H1 (cell line): ENCODE measurements around the gene FJX1. TPM values are rescaled to one million over a fixed set of nuclear protein-coding genes. Genes with fewer than 3 reads are reported as not detected.

Experiments
- CTCF ChIA-PET: fragments of 300-600 bp; sonication (Branson Sonifier 250); formaldehyde crosslinking; loops from one replicate; lab custom pipeline; 2021; ENCODE audit not compliant: partially characterized antibody; lab: Charles Lee
- POLR2A ChIA-PET: fragments of 300-600 bp; sonication (Branson Sonifier 250); formaldehyde crosslinking; loops from one replicate; lab custom pipeline; 2021; ENCODE audit warnings: inconsistent platforms; ENCODE audit not compliant: partially characterized antibody; lab: Charles Lee
- DNase-seq, 2 experiments: peaks; one replicate each; pipeline versions ENCODE4 v3.0.0 to v3.0.0-alpha.2; 2010 to 2022; ENCODE audit warnings: low spot score in 2 of 2, low read depth in 1 of 2, mixed read lengths in 1 of 2
- FAIRE-seq: peaks from 2 replicates; lab custom pipeline; 2011; peaks lifted over from hg19 to GRCh38; lab: Jason Lieb, UNC
- H2AFZ ChIP-seq: 2 replicates; pipeline ENCODE4 v1.8.1; 2012; ENCODE audit warnings: low read length, inconsistent platforms
- H2AK5ac ChIP-seq: 2 replicates; pipeline ENCODE4 v1.6.1; 2013; ENCODE audit warnings: low read depth, low read length
- H2BK120ac ChIP-seq: replicated peaks from 2 replicates; pipeline ENCODE3; 2013; ENCODE audit warnings: low read depth, low read length, inconsistent platforms
- H2BK12ac ChIP-seq: 2 replicates; pipeline ENCODE4 v1.6.1; 2013; ENCODE audit warnings: low read depth, low read length
- H2BK15ac ChIP-seq: 2 replicates; pipeline ENCODE4 v1.6.1; 2013; ENCODE audit warnings: low read length
- H2BK20ac ChIP-seq: 2 replicates; pipeline ENCODE4 v1.6.1; 2013; ENCODE audit warnings: low read length
- H2BK5ac ChIP-seq: 2 replicates; pipeline ENCODE4 v1.6.1; 2013; ENCODE audit warnings: low read depth, low read length
- H3K14ac ChIP-seq: 2 replicates; pipeline ENCODE4 v1.6.1; 2013; ENCODE audit warnings: inconsistent platforms; ENCODE audit not compliant: insufficient read length
- H3K18ac ChIP-seq: 2 replicates; pipeline ENCODE4 v1.6.1; 2013; ENCODE audit warnings: low read length; ENCODE audit errors: extremely low read depth
- H3K23ac ChIP-seq: 2 replicates; pipeline ENCODE4 v1.6.1; 2013; ENCODE audit warnings: inconsistent platforms; ENCODE audit not compliant: insufficient read length
- H3K23me2 ChIP-seq: 2 replicates; pipeline ENCODE4 v1.6.1; 2013; ENCODE audit warnings: low read depth, low read length
- H3K27ac ChIP-seq: 2 replicates; pipeline ENCODE4 v1.6.1; 2011; ENCODE audit warnings: low read depth, low read length, inconsistent platforms
- H3K27me3 ChIP-seq, 4 experiments: replicated peaks in 1 of 4; 1 replicate in 1 of 4; 2 replicates in 3 of 4; pipeline versions ENCODE4 v1.6.1 to v1.8.1; 2011 to 2013; ENCODE audit warnings: low read length in 3 of 4, mild to moderate bottlenecking in 3 of 4, inconsistent platforms in 2 of 4, mixed read lengths in 2 of 4, moderate library complexity in 1 of 4; ENCODE audit not compliant: control insufficient read depth in 3 of 4, insufficient read depth in 3 of 4; ENCODE audit errors: extremely low read depth in 1 of 4
- H3K36me3 ChIP-seq, 4 experiments: 2 replicates each; pipeline versions ENCODE4 v1.6.1 to v1.8.1; 2011 to 2013; ENCODE audit warnings: mild to moderate bottlenecking in 4 of 4, low read length in 3 of 4, moderate library complexity in 2 of 4, control low read depth in 1 of 4, inconsistent platforms in 1 of 4; ENCODE audit not compliant: insufficient read depth in 4 of 4, control insufficient read depth in 2 of 4
- H3K4ac ChIP-seq: replicated peaks from 2 replicates; pipeline ENCODE3; 2013; ENCODE audit warnings: low read length, low read depth, mixed read lengths, inconsistent platforms; ENCODE audit not compliant: insufficient read length
- H3K4me1 ChIP-seq, 4 experiments: replicated peaks in 1 of 4; 1 replicate in 1 of 4; 2 replicates in 3 of 4; pipeline versions ENCODE4 v1.6.1 to v1.8.1; 2011 to 2013; ENCODE audit warnings: low read length in 3 of 4, inconsistent platforms in 2 of 4, mixed read lengths in 1 of 4; ENCODE audit not compliant: insufficient read depth in 4 of 4, control insufficient read depth in 3 of 4
- H3K4me2 ChIP-seq, 2 experiments: 2 replicates each; pipeline versions ENCODE4 v1.6.1 to v1.8.1; 2011 to 2013; ENCODE audit warnings: low read depth in 2 of 2, low read length in 2 of 2, control low read depth in 1 of 2, inconsistent platforms in 1 of 2, mild to moderate bottlenecking in 1 of 2; ENCODE audit not compliant: insufficient read depth in 1 of 2
- H3K4me3 ChIP-seq, 4 experiments: fragments of 200-600, 300-600 bp in 1 of 4; sonication (generic), shearing (Covaris generic), sonication (Bioruptor Twin) in 1 of 4; 2 replicates each; pipeline versions ENCODE4 v1.5.1 to v1.8.1; 2011 to 2016; ENCODE audit warnings: low read length in 4 of 4, low read depth in 3 of 4, control low read depth in 2 of 4, inconsistent platforms in 2 of 4, mild to moderate bottlenecking in 2 of 4, mixed read lengths in 1 of 4, moderate library complexity in 1 of 4; ENCODE audit not compliant: insufficient read depth in 2 of 4; ENCODE audit errors: extremely low read depth in 1 of 4
- H3K56ac ChIP-seq: replicated peaks from 2 replicates; pipeline ENCODE3; 2013; ENCODE audit warnings: low read depth, mild to moderate bottlenecking, mixed read lengths, low read length, inconsistent platforms; ENCODE audit not compliant: insufficient read length
- H3K79me1 ChIP-seq: 2 replicates; pipeline ENCODE4 v1.6.1; 2013; ENCODE audit warnings: low read depth, low read length, control low read depth
- H3K79me2 ChIP-seq, 2 experiments: 2 replicates each; pipeline versions ENCODE4 v1.6.1 to v1.8.1; 2012 to 2013; ENCODE audit warnings: low read length in 2 of 2, mild to moderate bottlenecking in 2 of 2, inconsistent platforms in 1 of 2; ENCODE audit not compliant: insufficient read depth in 2 of 2, control insufficient read depth in 1 of 2
- H3K9ac ChIP-seq, 4 experiments: replicated peaks in 1 of 4; 1 replicate in 1 of 4; 2 replicates in 3 of 4; pipeline versions ENCODE4 v1.6.1 to v1.8.1; 2011 to 2013; ENCODE audit warnings: low read depth in 3 of 4, low read length in 3 of 4, control low read depth in 2 of 4, mild to moderate bottlenecking in 2 of 4, moderate library complexity in 2 of 4, inconsistent platforms in 1 of 4; ENCODE audit errors: extremely low read depth in 1 of 4
- H3K9me3 ChIP-seq, 2 experiments: 2 replicates each; pipeline versions ENCODE4 v1.6.1 to v1.8.1; 2012 to 2013; ENCODE audit warnings: mild to moderate bottlenecking in 2 of 2, moderate library complexity in 2 of 2, control low read depth in 1 of 2, inconsistent platforms in 1 of 2, low read depth in 1 of 2, low read length in 1 of 2, mixed read lengths in 1 of 2; ENCODE audit not compliant: insufficient read depth in 2 of 2
- H4K20me1 ChIP-seq, 2 experiments: replicated peaks in 1 of 2; 2 replicates each; pipeline versions ENCODE3 to v1.8.1; 2011 to 2013; ENCODE audit warnings: inconsistent platforms in 2 of 2, low read length in 2 of 2, mild to moderate bottlenecking in 1 of 2; ENCODE audit not compliant: insufficient read depth in 2 of 2, control insufficient read depth in 1 of 2
- H4K5ac ChIP-seq: 2 replicates; pipeline ENCODE4 v1.6.1; 2013; ENCODE audit warnings: low read length, low read depth, mixed read lengths, inconsistent platforms; ENCODE audit not compliant: insufficient read length
- H4K8ac ChIP-seq: 2 replicates; pipeline ENCODE4 v1.8.0; 2013; ENCODE audit warnings: mild to moderate bottlenecking, moderate library complexity, low read length, inconsistent platforms; ENCODE audit not compliant: insufficient read depth; ENCODE audit errors: extremely low read depth
- H4K91ac ChIP-seq: replicated peaks from 2 replicates; pipeline ENCODE3; 2013; ENCODE audit warnings: low read length, mixed read lengths, inconsistent platforms; ENCODE audit not compliant: insufficient read length
- CTBP2 ChIP-seq: IDR thresholded peaks from 2 replicates; pipeline ENCODE4 v1.7.0; 2011; ENCODE audit warnings: borderline replicate concordance, mild to moderate bottlenecking, moderate library complexity, mixed read lengths, low read length; ENCODE audit not compliant: insufficient read depth, insufficient read length
- JUN ChIP-seq: IDR thresholded peaks from 2 replicates; pipeline ENCODE4 v1.6.1; 2011; ENCODE audit warnings: low read depth, mild to moderate bottlenecking, improper control_type of control experiment, low read length
- WGBS, 2 experiments: shearing (Covaris generic) in 1 of 2; methylation state at CpG; one replicate each; pipeline versions ENCODE4 v1.1.6 to v1.1.7; 2013 to 2015; ENCODE audit warnings: low lambda C conversion rate in 2 of 2, mixed read lengths in 2 of 2, inconsistent platforms in 1 of 2, low coverage in 1 of 2, missing lambda C conversion rate in 1 of 2; ENCODE audit not compliant: insufficient replicate concordance in 2 of 2, insufficient coverage in 1 of 2, insufficient read length in 1 of 2; ENCODE audit errors: extremely low coverage in 1 of 2, missing lambda C conversion rate in 1 of 2; 5-methylcytosine and 5-hydroxymethylcytosine counted together
- polyA plus RNA-seq, 7 experiments: library from polyadenylated mRNA; depleted of rRNA in 3 of 7; stranded (reverse) in 5 of 7; unstranded in 2 of 7; fragments of >200 nt in 5 of 7; fragments of 200-250 nt in 2 of 7; gene quantifications; 1 replicate in 5 of 7; 2 replicates in 1 of 7; 4 replicates in 1 of 7; pipeline versions ENCODE4 v1.2.1 to v1.2.3, GENCODE V29; 2011 to 2013; ENCODE audit warnings: missing spikeins in 2 of 7, mixed read lengths in 2 of 7
- total RNA-seq: library from RNA; stranded (reverse); fragmentation: NEBNext Ultra II Directional; extraction: Animal tissue kit (Norgen Biotek cat#: 25700); gene quantifications from 2 replicates; pipeline ENCODE4 v1.2.1, GENCODE V29; 2021

Gene FJX1
- total and polyA plus RNA-seq, 2 of the 8 experiments (the other 6 are each of a cell fraction or from before 2014, with no cell fraction given), result 6.3 to 13.3 TPM

- H3K14ac ChIP-seq, result no peak overlapping the region
- POLR2A ChIA-PET, result no interaction called here
- no peak overlapping the region for H4K5ac ChIP-seq
- H3K9ac ChIP-seq, result no peak overlapping the region
- no peaks in the 10 kb centered on the region for H3K36me3 ChIP-seq
- H3K56ac ChIP-seq, result no peak overlapping the region
- DNase-seq, result no peak
- no peak overlapping the region for H3K27ac ChIP-seq
- no peak overlapping the region for H3K18ac ChIP-seq
- no peak overlapping the region for H2AFZ ChIP-seq
- H4K91ac ChIP-seq, result no peak overlapping the region
- H2AK5ac ChIP-seq, result no peak overlapping the region
- no peaks in the 10 kb centered on the region for H3K79me2 ChIP-seq
- no peak overlapping the region for H2BK15ac ChIP-seq
- H3K23ac ChIP-seq, result no peak overlapping the region
- H3K9me3 ChIP-seq, result no peaks in the 10 kb centered on the region
- no peaks in the 10 kb centered on the region for H4K20me1 ChIP-seq
- no peak overlapping the region for H4K8ac ChIP-seq
- H2BK12ac ChIP-seq, result no peak overlapping the region
- no peak overlapping the region for H3K4me3 ChIP-seq
- H3K4me2 ChIP-seq, result no peak overlapping the region
- no peaks in the 10 kb centered on the region for H3K23me2 ChIP-seq
- no peak overlapping the region for H2BK120ac ChIP-seq
- no peaks in the 10 kb centered on the region for H3K4me1 ChIP-seq
- 93% methylated on average over 3 of the region's 3 CpGs; no CpG with 5 or more reads in 1 of the 2 experiments for WGBS, 2 experiments
- H3K4ac ChIP-seq, result no peak overlapping the region
- CTCF ChIA-PET, result interaction anchor here (1.2 kb wide), 1 partner anchor 29 kb away, joined by 3 read pairs; no protein-coding TSS in a partner anchor
- FAIRE-seq, result no peak
- peaks cover 0 to 2% (median 0%) of the 10 kb centered on the region in 4 experiments; a peak in 2 of 7 replicates for H3K27me3 ChIP-seq
- no peaks in the 10 kb centered on the region for H3K79me1 ChIP-seq
- H2BK20ac ChIP-seq, result no peak overlapping the region
- no peak for TF ChIP-seq CTBP2
- no peak for TF ChIP-seq JUN
- TF ChIP-seq, all 59 proteins: peak for 0
- no peak overlapping the region for H2BK5ac ChIP-seq
These were observed 33.9 kb upstream of the FJX1 start for GRCh38 chr11:35584321-35584720.
